ENCODE results near the gene WRNIP1.

DNA sequence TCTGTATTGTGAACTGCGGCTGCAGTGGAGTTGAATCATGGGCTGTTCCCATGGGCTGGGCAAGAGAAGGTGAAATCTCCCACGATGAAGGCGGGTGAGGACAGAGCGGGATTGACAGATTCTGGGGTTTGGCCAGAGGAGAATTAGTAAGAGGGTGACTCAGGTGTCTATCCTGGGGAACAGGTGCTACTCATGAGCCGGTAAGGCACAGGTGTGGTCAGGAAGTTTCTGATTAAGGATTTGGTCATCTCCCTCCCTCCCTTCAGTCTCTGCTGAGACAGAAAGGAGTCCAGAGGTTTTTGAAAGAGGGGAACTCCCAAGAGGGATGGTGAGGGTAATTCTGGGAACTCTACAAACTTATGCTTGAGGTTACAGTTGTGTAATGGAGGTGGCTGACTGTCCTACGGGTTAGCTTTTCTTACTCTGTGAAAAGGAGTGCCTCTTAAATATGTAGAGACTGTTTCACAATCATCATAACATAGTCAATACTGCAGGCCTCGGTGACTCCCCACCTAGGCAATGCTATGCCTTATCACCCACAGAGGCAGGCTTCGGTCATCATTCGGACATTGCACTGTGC is 45.0 kb downstream of the WRNIP1 start:
- TF ChIP-seq, protein P1, sequence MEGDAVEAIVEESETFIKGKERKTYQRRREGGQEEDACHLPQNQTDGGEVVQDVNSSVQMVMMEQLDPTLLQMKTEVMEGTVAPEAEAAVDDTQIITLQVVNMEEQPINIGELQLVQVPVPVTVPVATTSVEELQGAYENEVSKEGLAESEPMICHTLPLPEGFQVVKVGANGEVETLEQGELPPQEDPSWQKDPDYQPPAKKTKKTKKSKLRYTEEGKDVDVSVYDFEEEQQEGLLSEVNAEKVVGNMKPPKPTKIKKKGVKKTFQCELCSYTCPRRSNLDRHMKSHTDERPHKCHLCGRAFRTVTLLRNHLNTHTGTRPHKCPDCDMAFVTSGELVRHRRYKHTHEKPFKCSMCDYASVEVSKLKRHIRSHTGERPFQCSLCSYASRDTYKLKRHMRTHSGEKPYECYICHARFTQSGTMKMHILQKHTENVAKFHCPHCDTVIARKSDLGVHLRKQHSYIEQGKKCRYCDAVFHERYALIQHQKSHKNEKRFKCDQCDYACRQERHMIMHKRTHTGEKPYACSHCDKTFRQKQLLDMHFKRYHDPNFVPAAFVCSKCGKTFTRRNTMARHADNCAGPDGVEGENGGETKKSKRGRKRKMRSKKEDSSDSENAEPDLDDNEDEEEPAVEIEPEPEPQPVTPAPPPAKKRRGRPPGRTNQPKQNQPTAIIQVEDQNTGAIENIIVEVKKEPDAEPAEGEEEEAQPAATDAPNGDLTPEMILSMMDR (conservative IDR thresholded peaks at IDR 0.05; ENCODE audit: low read depth, low read length): no peak
- no peak for TF ChIP-seq MAZ (IDR thresholded peaks at IDR 0.05; ENCODE audit: borderline replicate concordance, low read depth, low read length)
- no peak for TF ChIP-seq RAD21 (IDR thresholded peaks at IDR 0.05; ENCODE audit: low read length)
- TF ChIP-seq POLR2A (IDR thresholded peaks at IDR 0.05; ENCODE audit: low read depth, low read length): no peak
- TF ChIP-seq RFX5 (IDR thresholded peaks at IDR 0.05; ENCODE audit: low read depth, low read length): no peak
- no peak for TF ChIP-seq CHD1 (IDR thresholded peaks at IDR 0.05; ENCODE audit: low read depth, low read length)
- TF ChIP-seq RCOR1 (IDR thresholded peaks at IDR 0.05; ENCODE audit: insufficient replicate concordance, low read length): no peak
- no peak for TF ChIP-seq SMC3 (IDR thresholded peaks at IDR 0.05; ENCODE audit: low read depth, low read length)

Data from IMR-90 (cell line).